Measurements from ENCODE around the gene CARS2.
"Not testable (repeated sequence)": the region's sequence is repeated elsewhere in the genome, so short reads cannot be mapped to it uniquely, and the experiment has no call there.

CARS2 gene

DNA sequence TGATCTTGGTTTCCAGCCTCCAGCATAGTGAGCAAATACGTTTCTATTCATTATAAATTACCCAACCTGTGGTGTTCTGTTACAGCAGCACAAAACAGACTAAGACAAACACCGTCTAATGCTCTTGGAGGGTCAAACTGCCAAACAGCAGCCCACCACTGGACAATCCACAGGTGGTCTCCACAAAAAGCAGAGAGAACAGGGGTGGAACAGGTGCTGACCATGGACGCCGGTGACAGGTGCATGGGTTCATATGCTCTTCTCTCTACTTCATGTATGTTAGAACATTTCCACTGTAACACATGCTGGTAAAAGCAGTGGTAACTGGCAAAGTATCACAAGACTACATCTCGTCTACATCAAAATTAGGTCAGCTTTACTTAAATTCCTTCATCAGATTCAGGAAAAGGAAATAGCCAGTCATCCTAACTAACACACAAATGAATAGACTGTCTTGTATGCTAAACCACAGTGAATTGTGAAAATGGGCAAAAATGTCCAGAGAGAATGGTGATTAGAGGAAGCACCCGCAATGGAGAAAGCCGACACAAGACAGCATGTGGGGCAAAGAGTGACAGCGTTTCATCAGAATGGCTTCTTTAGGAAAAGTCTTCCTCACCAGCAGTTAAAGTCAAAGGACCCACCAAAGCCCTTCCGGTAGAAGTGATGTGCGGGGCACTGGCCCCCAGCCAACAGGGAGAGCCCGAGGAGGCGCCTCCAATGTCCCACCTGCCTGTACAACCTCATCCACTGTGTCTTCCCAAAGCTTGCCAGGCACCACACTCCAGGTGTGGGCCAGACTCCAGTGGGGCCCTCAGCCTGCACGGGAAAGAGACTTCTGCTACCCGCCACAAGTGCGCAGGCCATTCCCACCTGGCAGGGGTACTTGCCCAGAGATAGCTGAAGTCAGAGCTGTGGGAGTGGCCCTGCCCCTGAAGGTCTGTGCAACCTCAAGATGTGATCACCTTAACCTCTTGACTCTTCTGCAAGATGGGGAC is 6.5 kb downstream of the CARS2 start:
- TF ChIP-seq, protein P1, sequence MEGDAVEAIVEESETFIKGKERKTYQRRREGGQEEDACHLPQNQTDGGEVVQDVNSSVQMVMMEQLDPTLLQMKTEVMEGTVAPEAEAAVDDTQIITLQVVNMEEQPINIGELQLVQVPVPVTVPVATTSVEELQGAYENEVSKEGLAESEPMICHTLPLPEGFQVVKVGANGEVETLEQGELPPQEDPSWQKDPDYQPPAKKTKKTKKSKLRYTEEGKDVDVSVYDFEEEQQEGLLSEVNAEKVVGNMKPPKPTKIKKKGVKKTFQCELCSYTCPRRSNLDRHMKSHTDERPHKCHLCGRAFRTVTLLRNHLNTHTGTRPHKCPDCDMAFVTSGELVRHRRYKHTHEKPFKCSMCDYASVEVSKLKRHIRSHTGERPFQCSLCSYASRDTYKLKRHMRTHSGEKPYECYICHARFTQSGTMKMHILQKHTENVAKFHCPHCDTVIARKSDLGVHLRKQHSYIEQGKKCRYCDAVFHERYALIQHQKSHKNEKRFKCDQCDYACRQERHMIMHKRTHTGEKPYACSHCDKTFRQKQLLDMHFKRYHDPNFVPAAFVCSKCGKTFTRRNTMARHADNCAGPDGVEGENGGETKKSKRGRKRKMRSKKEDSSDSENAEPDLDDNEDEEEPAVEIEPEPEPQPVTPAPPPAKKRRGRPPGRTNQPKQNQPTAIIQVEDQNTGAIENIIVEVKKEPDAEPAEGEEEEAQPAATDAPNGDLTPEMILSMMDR (IDR thresholded peaks at IDR 0.05; ENCODE audit: low read depth, low read length) = no peak
- H3K4me3 ChIP-seq (ENCODE audit: low read depth, low read length) = no peak overlapping the region

DNA sequence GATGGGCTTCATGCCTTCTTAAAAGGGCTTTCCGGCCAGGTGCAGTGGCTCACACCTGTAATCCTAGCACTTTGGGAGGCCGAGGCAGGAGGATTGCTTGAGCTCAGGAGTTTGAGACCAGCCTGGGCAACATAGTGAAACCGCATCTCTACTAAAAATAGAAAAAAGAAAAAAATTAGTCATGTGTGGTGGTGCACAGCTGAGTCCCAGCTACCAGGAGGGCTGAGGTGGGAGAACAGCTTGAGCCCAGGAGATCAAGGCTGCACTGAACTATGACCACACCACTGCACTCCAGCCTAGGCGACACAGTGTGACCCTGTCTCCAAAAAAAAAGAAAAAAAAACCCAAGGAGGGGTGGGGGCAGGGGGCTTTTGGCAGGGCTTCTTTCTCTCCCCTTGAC is 7.2 kb downstream of the CARS2 start:
- no peak overlapping the region for H3K4me3 ChIP-seq (ENCODE audit: low read depth, low read length)
- TF ChIP-seq, protein P1 (IDR thresholded peaks at IDR 0.05; ENCODE audit: low read depth, low read length) = no peak

DNA sequence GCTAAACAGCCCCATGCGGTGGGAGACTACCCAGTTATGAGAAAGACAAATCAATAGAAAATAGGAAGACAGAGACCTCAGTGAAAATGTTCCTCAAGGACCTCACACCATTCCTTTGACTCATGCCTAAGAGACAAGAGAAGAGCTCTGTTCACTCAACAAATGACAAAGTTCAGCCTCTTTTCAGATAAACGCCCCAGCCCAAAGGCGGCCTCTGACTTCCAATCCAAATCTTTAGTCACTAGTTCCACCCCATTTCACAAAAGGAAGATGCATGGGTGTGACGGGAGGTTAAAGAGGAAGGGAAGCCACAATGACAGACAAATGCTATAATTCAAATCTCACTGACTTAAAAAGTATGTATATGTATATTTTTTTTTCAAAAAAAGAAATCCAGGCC is 8.1 kb downstream of the CARS2 start:
- TF ChIP-seq, protein P1 (IDR thresholded peaks at IDR 0.05; ENCODE audit: low read depth, low read length) = no peak
- no peak overlapping the region for H3K4me3 ChIP-seq (ENCODE audit: low read depth, low read length)

DNA sequence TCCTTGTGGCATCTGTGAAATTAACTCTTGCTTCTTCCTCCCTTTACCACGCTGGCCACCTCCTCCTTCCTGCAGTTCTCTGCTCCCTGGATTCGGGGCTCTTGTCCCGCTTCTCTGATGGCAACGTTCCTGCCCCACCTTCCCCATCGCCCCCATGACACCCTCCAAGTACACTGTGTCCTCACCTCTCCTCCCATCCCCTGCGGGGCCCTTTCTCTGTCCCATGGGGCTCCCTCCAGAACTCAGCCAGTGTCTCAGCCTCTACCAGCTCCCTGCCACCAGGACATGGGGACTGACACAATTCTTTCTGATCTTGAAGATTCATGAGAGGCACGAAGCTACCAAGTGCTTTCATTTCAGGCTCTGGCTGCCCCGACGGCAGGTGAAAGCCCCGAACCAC is 9.1 kb downstream of the CARS2 start:
- no peak overlapping the region for H3K4me3 ChIP-seq (ENCODE audit: low read depth, low read length)

DNA sequence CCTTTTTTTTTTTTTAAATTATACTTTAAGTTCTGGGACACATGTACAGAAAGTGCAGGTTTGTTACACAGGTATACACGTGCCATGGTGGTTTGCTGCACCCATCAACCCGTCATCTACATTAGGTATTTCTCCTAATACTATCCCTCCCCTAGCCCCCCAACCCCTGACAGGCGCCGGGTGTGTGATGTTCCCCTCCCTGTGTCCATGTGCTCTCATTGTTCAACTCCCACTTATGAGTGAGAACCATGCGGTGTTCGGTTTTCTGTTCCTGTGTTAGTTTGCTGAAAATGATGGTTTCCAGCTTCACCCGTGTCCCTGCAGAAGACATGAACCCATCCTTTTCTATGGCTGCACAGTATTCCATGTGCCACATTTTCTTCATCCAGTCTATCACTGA is 10.1 kb downstream of the CARS2 start:
- H3K4me3 ChIP-seq (ENCODE audit: low read depth, low read length) = not testable (repeated sequence)

More for the DNA sequence above, 9.1 kb downstream of the CARS2 start:
- TF ChIP-seq, protein P1 (IDR thresholded peaks at IDR 0.05; ENCODE audit: low read depth, low read length) = no peak

DNA sequence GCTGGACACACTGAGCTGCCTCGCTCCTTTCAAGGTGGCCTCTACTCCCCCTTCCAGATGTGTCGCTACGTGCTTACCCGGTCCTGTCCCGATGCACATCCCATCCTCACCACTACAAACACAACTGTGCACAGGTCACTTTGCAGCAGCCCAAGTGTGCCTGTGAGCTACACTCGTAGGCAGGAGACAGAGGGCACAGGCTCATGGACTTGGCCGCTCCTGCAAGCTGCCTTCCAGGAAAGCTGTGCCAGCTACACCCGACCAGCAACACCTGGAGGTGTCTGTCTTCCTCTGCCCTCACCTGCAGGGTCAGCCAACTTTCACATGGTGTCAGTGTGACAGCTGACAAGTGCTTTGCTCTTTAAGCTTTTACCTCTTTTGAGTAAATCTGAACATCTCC is 15.4 kb downstream of the CARS2 start:
- TF ChIP-seq, protein P1 (IDR thresholded peaks at IDR 0.05; ENCODE audit: low read depth, low read length) = no peak
- H3K4me3 ChIP-seq (ENCODE audit: low read depth, low read length) = no peak overlapping the region

DNA sequence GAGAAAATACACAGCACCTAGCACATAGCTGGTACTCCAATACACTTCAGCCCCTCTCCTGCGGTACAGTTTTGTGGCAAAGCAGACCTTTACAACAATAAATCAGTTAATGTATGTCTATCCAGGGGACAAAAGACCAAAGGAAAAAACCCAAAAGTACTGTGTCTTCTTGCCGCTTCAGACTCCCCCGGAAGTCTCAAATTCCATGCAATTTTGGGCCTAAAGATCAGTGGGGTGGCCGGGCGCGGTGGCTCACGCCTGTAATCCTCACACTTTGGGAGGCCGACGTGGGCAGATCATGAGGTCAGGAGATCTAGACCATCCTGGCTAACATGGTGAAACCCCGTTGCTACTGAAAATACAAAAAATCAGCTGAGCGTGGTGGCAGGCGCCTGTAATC is 16.2 kb downstream of the CARS2 start:
- TF ChIP-seq, protein P1 (IDR thresholded peaks at IDR 0.05; ENCODE audit: low read depth, low read length) = no peak
- no peak overlapping the region for H3K4me3 ChIP-seq (ENCODE audit: low read depth, low read length)

Measured in WI38 (cell line).